Skeletal muscle satellite cell (primary cell): ENCODE data around the gene MED27.

Source experiments
- H3K27me3 ChIP-seq: 2 replicates; pipeline ENCODE4 v1.7.0; 2013; ENCODE audit warnings: low read length; ENCODE audit not compliant: control insufficient read depth, insufficient read depth
- H3K36me3 ChIP-seq: 2 replicates; pipeline ENCODE4 v1.7.0; 2013; ENCODE audit warnings: mild to moderate bottlenecking, control low read depth, low read length; ENCODE audit not compliant: insufficient read depth
- H3K4me1 ChIP-seq: 2 replicates; pipeline ENCODE4 v1.7.0; 2013; ENCODE audit warnings: low read length; ENCODE audit not compliant: control insufficient read depth, insufficient read depth
- H3K4me2 ChIP-seq: 2 replicates; pipeline ENCODE4 v1.7.0; 2013; ENCODE audit warnings: mild to moderate bottlenecking, low read length
- H3K4me3 ChIP-seq: 2 replicates; pipeline ENCODE4 v1.7.0; 2013; ENCODE audit warnings: low read length
- H3K9ac ChIP-seq: 2 replicates; pipeline ENCODE4 v1.7.0; 2013; ENCODE audit warnings: mild to moderate bottlenecking, low read depth, low read length, moderate library complexity
- H3K9me3 ChIP-seq: replicated peaks from 2 replicates; pipeline ENCODE4 v1.7.0; 2013; ENCODE audit warnings: mild to moderate bottlenecking, control low read depth, low read length

The MED27 gene

DNA sequence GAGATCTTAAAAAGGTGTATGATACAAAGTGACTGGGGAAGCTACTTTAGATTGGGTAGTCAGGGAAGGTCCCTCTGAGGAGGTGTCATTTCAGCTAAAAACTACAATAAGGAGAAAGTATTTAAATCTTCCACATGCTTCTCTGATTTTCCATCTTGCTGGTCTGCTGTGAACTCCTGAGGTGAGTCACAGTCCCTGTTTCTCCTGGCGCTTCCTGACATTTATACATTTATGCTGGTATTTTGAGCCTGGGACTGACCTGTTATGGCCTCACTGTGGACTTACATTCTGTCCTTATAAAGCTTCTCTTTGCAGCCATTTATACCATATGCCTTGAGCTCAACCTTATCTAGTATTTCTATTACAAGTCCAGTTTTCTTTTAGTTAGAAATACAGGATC, 95.1 kb downstream of the MED27 start:
- Histone ChIP-seq H3K4me3 (no peak overlapping the region), H3K4me2 (no peak overlapping the region), H3K9me3 (no peaks in the 10 kb centered on the region), H3K4me1 (peaks cover 18% of the 10 kb centered on the region), H3K27me3 (no peaks in the 10 kb centered on the region), H3K9ac (no peak overlapping the region), H3K36me3 (no peaks in the 10 kb centered on the region)

GRCh38 chr9:131982671-131983239, 96.9 kb downstream of the MED27 start:
- Histone ChIP-seq H3K36me3 (no peaks in the 10 kb centered on the region), H3K4me2 (no peak overlapping the region), H3K4me3 (no peak overlapping the region), H3K27me3 (no peaks in the 10 kb centered on the region), H3K9me3 (no peaks in the 10 kb centered on the region), H3K9ac (no peak overlapping the region), H3K4me1 (peaks cover 18% of the 10 kb centered on the region)

- Histone ChIP-seq H3K36me3 (no peaks in the 10 kb centered on the region), H3K4me3 (no peak overlapping the region)
Observed at GRCh38 chr9:131982102-131982501, 97.6 kb downstream of the MED27 start.

DNA sequence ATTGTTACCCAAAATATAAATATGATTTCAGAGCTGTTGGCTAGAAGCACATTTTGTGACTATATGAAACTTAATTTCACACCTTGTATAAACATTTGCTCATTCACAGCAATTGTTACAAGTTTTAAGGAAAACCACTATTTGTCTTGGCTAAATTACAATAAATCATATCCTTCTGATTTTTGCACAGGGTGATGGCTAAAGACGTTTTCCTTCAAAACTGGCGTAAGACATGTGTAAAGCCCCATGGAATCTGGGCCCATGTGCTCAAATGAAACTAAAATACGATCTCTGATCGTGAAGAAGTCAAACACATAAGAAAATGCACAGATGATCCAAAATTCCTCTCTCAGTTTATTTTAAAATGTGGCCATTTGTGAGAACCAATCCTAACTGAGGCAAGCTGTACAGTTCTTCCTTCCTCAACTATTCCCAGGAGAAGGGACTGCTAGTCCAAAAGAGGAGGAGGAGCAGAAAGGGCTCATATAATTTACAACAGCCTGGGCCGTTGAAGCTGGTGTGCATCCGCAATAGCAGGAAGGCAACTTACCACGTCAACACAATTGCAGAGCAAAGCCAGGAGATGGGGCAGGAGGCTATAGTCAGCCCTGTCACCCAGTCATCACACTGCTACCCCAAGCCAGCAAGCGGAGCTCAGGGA, 98.4 kb downstream of the MED27 start:
- Histone ChIP-seq H3K9me3 (no peaks in the 10 kb centered on the region), H3K27me3 (no peaks in the 10 kb centered on the region), H3K4me3 (no peak overlapping the region), H3K4me2 (no peak overlapping the region), H3K9ac (no peak overlapping the region), H3K36me3 (no peaks in the 10 kb centered on the region), H3K4me1 (peaks cover 18% of the 10 kb centered on the region)

More at GRCh38 chr9:131982102-131982501, 97.6 kb downstream of the MED27 start:
- Histone ChIP-seq H3K4me2 (no peak overlapping the region), H3K9ac (no peak overlapping the region), H3K27me3 (no peaks in the 10 kb centered on the region), H3K9me3 (no peaks in the 10 kb centered on the region), H3K4me1 (peaks cover 18% of the 10 kb centered on the region)

- Histone ChIP-seq H3K4me1 (peaks cover 18% of the 10 kb centered on the region), H3K27me3 (no peaks in the 10 kb centered on the region), H3K36me3 (no peaks in the 10 kb centered on the region), H3K4me3 (no peak overlapping the region), H3K9me3 (no peaks in the 10 kb centered on the region), H3K4me2 (no peak overlapping the region), H3K9ac (no peak overlapping the region)
Observed at GRCh38 chr9:131980267-131981016, 99.2 kb downstream of the MED27 start.

GRCh38 chr9:131977109-131977838, 102.4 kb downstream of the MED27 start:
- Histone ChIP-seq H3K4me2 (no peak overlapping the region), H3K4me3 (no peak overlapping the region), H3K4me1 (peaks cover 12% of the 10 kb centered on the region), H3K9me3 (no peaks in the 10 kb centered on the region), H3K36me3 (peaks cover 6% of the 10 kb centered on the region), H3K27me3 (no peaks in the 10 kb centered on the region), H3K9ac (no peak overlapping the region)

GRCh38 chr9:131976157-131977108, 103.2 kb downstream of the MED27 start:
- H3K36me3 ChIP-seq: peaks cover 6% of the 10 kb centered on the region
- peaks cover 12% of the 10 kb centered on the region for H3K4me1 ChIP-seq
- H3K27me3 ChIP-seq: no peaks in the 10 kb centered on the region
- no peak overlapping the region for H3K4me2 ChIP-seq
- no peaks in the 10 kb centered on the region for H3K9me3 ChIP-seq
- no peak overlapping the region for H3K4me3 ChIP-seq
- H3K9ac ChIP-seq: no peak overlapping the region

GRCh38 chr9:131972889-131973288, 106.8 kb downstream of the MED27 start:
- Histone ChIP-seq H3K4me3 (no peak overlapping the region), H3K9ac (no peak overlapping the region), H3K9me3 (no peaks in the 10 kb centered on the region), H3K4me1 (no peaks in the 10 kb centered on the region), H3K27me3 (no peaks in the 10 kb centered on the region), H3K4me2 (no peak overlapping the region), H3K36me3 (peaks cover 6% of the 10 kb centered on the region)

- Histone ChIP-seq H3K9ac (no peak overlapping the region), H3K4me1 (no peaks in the 10 kb centered on the region), H3K9me3 (no peaks in the 10 kb centered on the region), H3K4me2 (no peak overlapping the region), H3K27me3 (no peaks in the 10 kb centered on the region), H3K4me3 (no peak overlapping the region), H3K36me3 (peaks cover 6% of the 10 kb centered on the region)
Observed at GRCh38 chr9:131971482-131972074, 108.1 kb downstream of the MED27 start.

GRCh38 chr9:131969469-131969989, 110.1 kb downstream of the MED27 start:
- no peak overlapping the region for H3K4me3 ChIP-seq
- H3K9ac ChIP-seq: no peak overlapping the region

More at GRCh38 chr9:131969469-131969989, 110.1 kb downstream of the MED27 start:
- Histone ChIP-seq H3K9me3 (no peaks in the 10 kb centered on the region), H3K36me3 (peaks cover 6% of the 10 kb centered on the region), H3K4me2 (no peak overlapping the region), H3K27me3 (no peaks in the 10 kb centered on the region), H3K4me1 (no peaks in the 10 kb centered on the region)
